Right forelimb (tissue), 1 donor: ENCODE data around the gene COL5A1.

Experiments
- DNase-seq: peaks from one replicate; pipeline ENCODE4 v3.0.0-alpha.2; 2018

COL5A1 gene

DNA sequence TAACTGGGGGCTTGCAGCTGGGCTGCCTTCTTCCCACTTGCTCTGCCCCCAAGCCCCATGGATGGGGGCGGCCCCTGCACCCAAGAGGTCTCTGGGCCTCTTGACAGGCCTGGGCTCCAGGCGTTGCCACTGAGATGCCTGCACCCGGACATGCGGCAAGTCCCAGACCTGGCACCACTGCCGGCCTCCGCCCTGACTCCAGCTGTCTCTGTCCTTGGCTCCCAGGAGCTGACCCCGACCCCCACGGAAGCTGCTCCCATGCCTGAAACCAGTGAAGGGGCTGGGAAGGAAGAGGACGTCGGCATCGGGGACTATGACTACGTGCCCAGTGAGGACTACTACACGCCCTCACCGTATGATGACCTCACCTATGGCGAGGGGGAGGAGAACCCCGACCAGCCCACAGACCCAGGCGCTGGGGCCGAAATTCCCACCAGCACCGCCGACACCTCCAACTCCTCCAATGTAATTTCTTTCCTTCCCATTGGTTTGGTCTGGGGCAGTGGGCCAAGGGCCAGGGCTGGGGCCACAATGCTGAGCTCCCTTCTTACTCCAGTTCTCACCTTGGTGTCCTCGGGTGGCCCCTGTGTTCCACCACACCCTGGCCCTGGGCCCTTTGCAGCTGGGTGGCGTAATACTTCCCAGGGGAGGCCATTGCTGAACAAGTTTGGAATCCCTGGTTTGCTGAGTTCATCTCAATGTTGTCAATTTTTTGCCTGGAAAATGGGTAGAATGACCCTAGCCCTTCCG is 88.6 kb downstream of the COL5A1 start:
- no peak for DNase-seq

DNA sequence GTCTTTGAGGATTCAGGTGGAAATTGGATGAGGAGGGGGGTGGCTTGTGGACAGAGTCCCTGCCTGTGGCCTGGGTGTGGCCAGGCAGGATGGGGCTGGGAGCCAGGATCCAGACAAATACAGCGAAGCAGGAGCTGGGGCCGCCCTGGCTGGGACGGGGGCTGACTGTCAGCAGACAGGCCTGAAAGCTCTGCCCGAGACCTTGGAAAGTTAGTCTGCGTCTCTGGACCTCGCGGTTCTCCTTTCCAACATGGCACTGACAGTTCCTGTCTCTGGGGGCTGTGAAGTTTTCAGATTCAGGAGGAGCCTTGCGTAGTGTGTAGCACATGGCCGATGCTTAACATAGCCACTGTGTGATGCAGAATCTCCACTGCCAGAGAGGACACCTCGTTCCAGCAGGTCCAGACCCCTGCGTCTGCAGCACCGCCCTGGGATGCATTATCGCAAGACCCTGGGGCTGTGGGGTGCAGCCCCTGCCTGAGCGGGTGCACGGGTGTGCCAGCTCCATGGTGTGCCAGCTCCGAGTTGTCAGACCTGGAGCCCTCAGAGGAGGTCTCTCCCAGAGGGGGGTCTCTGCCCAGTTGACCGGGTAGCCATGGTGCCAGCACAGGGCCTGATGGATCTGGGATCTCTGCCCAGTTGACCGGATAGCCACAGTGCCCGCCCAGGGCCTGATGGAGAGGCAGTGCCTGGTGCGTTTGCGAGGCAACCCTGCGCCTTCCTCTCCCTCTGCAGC is 89.3 kb downstream of the COL5A1 start:
- DNase-seq: no peak

DNA sequence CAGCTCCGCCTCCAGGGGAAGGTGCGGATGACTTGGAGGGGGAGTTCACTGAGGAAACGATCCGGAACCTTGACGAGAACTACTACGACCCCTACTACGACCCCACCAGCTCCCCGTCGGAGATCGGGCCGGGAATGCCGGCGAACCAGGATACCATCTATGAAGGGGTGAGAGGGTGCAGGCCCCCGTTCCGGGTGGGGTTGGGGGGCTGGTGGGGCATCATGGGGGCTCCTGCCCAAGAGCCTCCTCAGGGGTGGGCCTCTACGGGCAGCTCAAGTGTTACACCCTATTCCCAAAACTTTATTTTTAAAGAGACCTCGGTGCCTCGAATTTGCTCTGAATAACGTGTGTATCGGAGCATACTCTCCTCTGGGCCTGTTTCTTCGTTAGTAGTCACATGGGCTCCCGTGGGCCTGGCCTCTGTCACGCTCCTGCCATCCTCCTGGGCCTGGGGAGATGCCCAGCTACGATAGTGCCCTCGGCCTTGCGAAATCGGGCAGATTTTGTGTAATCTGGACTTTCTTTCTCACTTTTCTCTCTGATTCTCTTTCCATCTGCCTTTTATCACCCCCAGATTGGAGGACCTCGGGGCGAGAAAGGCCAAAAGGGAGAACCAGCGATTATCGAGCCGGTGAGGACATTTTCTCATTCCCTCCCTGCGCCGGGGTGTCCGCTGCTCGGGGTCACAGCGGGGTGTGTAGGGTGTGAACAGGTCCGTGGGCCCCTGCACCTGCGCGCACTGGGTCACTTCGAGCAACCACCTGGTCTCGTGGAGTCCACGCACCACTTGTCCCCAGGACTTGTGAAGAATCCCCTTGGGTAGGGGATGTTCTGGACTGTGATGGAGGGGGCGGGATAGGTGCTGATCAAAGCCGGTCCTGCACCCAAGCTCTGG is 90.1 kb downstream of the COL5A1 start:
- no peak for DNase-seq

DNA sequence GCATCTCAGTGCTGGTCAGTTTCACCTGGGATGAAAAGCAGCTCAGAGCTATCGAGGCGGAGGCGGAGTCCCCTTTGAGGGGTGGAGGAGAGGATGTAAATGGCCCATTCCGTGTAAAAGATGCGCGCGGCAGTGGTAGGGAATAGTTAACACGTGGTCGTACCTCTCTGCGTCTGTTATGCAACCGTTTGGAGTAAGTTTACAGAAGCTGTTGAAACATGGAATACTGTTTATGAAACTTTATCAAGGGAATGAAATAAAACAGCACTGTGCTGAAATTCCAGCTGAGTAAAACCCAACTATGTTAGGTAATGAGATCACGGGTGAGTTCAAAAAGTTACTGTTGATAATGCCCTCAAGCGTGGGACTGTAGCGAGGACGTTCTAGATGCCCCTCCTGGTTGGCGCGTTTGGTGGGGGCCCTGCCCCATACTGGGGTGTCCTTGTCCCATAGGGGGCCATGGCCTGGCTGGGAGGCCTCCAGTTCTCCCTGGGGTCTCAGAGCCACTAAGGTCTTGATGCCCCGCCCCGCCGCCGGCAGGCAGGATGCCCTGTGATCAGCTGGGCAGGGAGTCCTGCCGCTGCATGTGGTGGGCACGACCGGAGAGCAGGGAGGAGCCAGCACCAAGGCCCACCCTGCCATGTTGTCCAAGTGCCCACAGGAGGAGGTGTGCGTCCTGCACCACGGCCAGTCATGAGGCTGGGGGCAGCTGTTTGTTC is 90.9 kb downstream of the COL5A1 start:
- no peak for DNase-seq

DNA sequence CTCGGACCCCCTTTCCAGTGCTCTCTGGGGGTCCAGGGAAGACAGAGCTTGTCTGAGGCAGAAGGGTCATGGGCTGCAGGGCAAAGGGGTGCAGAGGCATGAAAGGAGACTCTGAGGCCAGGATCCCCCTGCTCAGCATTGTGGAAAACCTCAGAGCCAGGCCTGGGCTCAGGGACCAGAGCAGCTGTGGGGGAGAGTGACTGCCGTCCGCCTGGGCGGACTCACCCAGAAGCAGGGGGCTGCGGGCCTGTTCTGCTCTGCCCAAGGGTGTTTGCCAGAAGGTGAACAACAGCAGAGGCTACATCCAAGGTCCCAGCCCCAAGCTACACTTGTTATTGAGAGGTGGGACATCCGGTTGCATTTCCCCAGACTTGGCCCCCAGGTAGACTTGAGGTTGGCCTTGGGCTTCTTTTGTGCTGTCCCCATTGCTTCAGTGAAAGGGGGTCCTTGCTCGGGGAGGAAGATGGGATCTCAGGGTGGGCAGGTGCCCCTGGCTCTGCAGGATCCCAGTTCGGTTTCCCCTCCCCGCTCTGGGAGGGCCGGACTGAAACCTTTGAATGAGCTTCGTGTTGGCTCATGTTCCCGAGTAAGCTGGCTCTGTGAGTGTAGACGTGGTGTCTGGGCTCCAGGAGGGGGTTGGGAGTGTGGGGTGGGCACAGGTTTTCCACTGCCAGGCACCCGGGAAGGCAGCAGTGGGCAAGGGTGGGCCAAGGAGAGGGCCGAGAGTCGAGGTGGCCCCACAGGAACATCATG is 92.1 kb downstream of the COL5A1 start:
- no peak for DNase-seq

DNA sequence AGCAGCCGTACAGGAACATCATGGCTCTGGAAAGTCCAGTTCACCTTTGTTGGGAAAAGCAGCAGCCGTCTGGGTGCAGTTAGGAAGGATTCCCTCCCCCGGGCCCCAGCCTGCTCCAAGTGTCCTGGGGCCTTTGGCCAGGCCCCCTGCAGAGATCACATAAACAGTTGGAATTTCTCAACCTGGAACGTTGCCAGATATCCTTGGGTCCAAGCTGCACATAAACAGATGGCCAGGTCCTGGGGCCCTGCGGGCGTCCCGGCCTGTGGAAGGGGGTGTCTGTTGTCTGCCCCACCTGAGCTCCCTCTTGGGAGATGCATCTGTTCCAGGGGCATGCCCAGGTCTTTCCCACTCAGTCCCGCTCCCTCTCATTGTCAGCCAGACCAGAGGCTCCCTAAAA is 92.7 kb downstream of the COL5A1 start:
- no peak for DNase-seq

DNA sequence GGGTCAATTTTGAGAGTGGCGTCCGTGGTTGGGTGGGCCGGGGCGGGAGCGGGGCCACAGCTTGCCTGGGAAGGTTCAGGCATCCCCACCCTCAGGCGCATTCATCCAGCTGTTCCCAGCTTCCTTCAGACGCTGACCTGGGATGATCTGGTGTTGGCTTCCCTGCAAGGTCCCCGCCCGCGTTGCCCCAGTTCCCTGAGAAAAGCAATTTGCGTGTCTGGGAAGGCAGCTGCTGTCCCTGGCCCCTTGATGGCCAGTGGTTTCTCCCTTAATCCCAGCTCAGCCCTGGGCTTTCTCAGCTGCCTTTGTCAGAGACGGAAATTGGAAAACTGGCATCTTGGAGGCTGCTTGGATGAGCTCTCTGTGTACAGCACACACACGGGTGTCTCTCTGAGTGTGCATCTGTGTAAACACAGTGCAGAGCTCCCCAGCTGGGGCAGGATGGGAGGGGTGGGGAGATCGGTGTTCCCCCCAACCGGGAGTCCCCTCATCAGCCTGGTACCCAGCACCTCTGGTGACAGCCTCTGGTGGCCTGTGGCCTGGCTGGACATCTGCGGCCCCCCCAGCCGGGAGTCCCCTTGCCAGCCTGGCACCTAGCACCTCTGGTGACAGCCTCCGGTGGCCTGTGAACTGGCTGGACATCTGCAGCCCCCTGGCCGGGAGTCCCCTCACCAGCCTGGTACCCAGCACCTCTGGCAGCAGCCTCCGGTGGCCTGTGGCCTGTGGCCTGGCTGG is 94.0 kb downstream of the COL5A1 start:
- peak; percentile 66 for DNase-seq

DNA sequence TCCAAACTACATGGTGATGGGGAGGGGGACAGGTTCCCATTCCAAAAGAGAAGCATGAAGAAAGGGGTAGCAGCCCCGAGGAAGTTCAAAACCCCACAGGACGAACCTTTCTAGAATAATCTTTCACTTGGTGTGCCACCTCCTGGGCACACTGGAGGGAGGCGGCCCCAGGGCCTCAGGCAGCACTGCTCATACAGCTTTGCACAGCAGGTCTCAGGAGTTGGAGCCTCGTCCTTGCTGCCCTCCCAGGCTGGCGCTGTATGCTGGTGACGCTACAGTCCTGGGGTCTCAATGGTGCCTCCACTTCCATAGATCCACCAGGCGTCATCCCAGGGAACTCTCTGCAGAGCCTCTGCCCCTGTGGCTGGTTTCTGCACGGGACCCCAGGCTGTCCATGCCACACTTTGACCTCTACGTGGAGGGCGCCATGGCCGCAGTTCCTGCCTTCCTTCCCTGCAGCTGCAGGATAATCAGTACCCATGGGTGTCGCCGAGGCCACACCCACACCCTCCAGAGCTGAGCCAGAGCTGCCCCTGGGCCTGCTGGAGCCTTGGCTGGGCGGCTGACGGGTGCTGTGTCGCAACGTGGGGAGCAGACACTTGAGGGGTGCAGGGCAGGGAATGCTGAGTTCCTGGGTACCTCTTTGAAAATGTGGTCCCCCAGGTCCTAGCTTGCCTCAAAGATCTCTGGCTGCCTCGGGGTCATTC is 95.3 kb downstream of the COL5A1 start:
- DNase-seq: no peak

DNA sequence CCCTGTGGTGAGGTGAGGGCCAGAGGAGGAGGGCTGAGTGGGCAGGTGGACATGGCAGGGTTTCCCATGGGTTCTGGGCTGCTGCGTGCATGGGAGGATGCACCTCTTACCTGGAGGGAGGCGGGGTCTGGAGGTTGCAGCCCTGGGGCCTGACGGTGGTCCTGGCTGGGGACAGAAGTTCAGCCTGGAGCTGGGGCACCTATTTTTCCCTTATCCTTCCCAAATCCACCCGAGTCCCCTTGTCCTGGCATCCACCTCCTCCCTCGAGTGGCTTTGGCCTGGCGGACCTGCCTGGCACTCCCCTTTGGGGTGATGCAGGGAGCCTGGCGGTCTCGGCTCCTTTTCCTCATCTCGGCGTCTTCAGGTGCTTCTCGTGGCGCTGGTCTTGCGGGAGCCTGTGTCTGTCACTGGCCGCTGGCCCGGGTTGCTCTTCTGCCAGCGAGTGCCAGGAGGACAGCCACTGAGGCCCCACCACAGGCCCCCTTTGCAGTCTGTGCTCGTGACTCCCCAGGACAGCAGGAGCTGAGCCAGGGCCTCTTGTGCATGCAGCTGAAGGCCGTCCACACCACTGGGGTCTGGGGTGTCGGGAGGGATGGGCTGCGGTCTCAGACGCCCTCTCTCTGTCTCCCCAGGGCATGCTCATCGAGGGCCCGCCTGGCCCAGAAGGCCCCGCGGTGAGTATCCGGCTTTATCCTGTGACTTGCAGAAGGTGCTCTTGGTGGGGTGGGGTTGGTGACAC is 96.4 kb downstream of the COL5A1 start:
- no peak for DNase-seq

DNA sequence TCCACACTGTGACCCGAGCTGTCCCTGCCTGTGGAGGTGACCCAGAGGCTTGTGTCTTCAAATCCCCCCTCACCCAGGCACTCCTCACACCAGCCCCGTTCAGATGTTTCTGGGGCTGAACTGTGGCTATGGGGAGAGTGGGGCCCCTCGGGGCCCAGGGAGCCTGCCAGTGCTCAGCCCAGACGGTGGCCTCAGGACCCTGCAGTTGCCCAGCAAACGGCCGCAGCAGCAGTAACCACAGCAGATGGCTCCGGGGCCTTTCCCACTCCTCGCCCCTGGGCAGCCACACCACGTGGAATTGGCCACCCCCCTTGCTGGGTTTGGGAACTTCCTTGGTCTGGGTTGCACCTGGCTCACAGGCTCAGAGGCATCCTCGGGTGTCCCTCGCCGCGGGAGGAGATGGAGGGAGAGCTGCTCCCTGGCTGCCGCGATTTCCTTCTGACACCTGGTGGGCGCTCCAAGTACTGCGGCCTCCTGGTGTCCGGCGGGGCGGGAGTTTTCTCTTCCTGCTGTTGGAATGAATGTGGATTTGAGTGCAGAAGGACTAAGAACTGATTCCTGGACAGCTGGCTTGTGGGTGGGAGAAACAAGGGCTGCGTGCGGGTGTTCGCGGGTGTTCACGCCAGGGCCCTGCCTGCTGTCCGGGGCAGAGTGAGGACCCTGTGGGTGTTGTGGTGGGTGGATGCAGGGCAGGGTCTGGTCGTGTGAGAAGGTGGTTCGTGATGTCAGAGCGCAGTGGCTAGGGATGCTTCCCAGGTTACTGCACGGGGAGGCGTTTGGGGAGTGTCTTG is 97.5 kb downstream of the COL5A1 start:
- DNase-seq: peak; percentile 87

DNA sequence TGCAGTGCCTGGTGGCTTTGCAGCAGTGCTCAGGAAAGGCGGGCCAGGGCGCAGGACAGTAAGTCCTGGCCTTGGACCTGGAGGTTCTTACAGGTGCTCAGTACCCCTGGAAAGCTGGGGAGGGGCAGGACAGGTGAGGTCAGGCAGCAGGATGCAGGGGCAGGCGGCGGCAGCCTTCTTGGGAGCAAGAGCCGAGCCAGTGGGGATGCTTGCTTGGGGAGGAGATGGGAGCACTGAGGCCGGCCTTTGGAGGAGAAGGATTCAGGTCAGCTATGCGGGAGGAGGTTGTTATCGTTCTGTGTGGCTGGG is 98.0 kb downstream of the COL5A1 start:
- DNase-seq: no peak

DNA sequence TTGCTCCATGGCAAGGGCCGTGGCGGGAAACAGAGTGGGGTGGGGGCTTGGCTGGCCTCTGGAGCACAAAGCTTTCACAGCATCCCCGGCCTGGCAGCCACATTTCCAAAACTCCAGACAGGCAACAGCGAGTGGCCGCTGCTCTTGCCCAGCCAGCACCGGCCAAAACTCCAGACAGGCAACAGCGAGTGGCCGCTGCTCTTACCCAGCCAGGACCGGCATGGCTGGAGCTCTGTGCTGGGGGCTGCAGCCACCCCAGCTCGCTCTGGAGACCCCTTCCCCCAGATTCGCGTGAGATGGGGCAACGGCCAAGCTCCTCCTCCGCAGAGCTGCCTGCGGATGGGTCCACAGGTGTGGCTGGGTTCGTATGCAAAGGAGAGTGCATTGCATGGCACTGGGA is 98.5 kb downstream of the COL5A1 start:
- DNase-seq: no peak

DNA sequence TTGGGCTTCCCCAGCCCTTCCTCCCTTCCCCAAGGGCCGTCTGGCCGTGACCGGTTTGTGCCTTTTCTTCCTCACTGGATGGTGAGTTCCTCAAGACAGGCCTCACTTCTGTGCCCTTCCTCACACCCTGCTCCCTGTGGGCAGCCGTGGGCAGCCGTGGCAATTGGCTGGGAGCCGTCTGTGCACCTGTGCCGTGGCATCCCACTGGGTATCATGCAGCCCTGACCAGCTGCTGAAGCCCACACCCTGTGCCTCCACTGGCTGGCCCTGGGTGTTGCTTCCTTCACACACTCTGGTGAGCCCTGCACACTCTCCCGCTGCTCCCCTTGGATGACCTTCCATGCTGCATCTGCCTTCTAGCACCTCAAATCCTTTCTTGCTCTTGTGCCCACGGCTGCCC is 100.2 kb downstream of the COL5A1 start:
- DNase-seq: no peak

DNA sequence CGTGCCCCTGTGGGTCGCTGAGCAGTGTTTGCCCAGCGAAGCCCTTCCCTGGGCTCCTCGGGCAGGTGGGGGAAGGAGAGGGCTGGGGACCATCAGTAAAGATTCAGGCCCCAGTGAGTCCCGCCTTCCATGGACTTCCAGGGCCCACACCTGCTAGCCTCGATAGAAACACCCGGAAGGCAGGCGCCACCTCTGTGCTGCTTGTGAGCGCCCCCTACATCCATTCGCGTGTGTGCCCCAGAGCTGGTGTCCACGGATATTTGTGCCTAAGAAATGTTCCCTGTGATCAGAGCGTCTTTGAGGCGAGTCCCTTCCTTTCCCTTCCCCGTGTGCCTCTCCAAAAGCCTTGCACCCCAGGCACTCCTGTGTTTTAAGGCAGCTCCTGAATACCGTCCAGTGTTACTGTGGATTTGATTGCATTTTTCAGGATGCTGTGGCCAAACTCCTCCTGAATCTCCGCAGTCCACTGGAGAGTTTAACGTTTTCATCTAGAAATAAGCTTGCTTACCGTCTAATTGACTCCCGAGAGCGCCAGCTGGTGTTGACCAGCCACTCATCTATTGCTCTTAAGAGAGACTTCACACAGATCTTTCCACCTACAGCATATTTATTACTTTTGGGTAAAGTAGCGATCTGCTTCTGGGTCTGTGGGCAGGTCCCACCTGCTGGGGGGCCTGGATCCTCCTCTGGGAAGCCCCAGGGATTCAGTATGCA is 101.4 kb downstream of the COL5A1 start:
- no peak for DNase-seq

DNA sequence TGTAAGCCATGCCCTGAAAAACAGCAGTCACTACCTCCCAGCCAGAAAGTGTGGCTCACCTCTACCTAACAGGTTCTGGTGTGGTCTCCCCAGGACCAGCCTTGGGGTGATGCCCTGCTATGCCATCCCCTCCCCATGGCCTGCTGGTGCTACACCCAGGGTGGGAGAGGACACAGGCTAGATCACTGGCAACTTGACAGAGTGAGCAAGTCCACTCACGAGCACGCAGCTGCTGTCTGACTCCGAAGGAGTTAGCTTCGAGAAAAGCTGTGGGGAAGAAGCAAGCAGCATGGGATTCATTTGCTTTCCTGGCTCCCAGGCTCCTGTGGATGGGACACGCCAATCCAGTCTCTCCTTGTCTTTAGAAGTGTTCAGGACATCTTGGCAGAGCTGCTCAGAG is 102.2 kb downstream of the COL5A1 start:
- DNase-seq: no peak

DNA sequence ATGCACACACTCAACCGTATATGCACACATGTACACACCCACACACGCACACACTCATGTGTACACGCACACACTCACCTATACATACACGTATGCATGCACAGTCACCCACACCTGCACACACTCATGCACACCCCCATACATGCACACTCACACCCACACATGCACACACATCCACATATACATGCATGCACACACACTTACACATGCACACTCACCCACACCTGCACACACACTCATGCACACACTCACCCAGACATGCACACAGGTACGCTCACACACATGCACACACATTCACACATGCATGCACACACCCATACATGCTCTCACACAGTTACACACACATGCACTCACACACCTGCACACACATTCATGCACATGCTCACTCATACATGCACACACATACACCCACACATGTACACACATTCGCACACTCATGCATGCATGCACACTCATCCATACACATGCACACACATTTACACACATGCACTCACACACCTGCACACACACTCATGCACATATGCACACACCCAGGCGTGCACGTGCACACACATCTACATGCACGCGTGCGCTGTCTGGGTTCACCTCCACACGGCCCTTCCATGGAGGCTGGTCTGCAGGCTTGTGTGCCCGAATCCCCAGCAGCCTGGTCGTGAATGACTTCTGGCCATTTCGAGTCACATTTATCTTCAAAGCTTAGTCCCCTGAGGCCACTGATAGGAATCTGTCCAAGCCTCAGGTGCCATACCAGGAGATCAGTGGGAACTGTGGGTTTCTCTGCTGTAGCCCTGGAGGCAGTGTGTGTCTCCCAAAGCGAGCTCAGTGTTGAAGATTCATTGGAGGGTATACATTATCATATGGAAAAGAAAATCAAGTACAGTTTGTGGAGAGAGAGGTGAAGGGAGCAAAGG is 103.0 kb downstream of the COL5A1 start:
- DNase-seq: no peak

DNA sequence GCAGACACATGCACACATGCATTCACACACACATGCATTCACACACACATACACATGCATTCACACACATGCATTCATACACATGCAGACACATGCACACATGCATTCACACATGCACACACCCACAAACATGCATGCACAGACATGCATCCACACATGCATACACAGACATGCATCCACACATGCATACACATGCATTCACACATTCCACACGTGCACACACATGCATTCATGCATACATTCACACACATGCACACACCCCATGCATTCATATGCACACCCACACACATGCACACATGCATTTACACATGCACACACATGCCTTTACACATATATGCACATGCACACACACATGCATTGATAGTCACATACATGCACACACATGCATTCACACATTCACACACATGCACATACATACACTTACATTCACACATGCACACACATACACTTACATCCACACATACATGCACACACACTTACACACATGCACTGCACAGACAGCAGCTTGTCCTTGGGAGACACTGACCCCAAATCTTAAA is 106.4 kb downstream of the COL5A1 start:
- no peak for DNase-seq
